ENCODE results near the gene SLC25A39. TPM values are rescaled to one million over a fixed set of nuclear protein-coding genes. Genes with fewer than 3 reads are reported as not detected.

The SLC25A39 gene
- total and polyA plus RNA-seq, 2 of the 13 experiments (the other 11 are each of a cell fraction or from before 2014, with no cell fraction given), result 144 to 151 TPM

DNA sequence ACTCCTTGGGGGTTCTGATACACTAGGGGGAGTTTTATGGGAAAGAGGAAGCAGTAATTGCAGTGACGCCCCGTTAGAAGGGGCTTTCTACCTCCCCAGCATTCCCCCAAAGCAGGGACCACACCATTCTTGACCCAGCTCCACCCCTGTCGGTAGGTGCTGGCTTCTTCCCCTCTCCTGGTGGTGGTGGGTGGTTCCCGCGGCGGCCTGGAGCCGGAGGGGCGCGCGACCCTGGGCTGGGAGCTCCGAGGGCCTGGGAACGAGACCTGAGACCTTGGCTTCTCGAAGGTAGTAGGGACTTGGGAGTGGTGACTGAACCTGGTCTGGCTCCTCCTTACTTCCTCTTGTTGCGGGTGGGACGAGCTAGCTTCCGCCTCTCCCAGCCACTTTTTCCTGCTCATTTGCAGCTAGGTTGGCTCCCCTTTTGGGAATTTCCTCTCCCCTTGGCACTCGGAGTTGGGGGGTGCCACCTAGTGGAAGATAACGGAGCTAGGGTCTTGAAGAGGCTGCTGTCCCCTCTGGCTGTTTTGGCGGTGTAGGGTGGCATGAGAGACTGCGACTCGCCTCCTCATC, 20.9 kb upstream of the SLC25A39 start (continued):
- TF ChIP-seq ZBTB7B (CRISPR knock-in tag; IDR thresholded peaks at IDR 0.05) (peak; percentile 63), ZNF446 (CRISPR knock-in tag; IDR thresholded peaks at IDR 0.05) (peak; percentile 67; the same call in 1 of the 2 replicates), ZNF564 (CRISPR knock-in tag; IDR thresholded peaks at IDR 0.05) (0 out of 2 replicates have a peak, but pooled peaks have one; percentile 31), ZNF563 (CRISPR knock-in tag; IDR thresholded peaks at IDR 0.05) (peak; percentile 80), DMAP1 (CRISPR knock-in tag; IDR thresholded peaks at IDR 0.05) (no peak), AHR (CRISPR knock-in tag; IDR thresholded peaks at IDR 0.05) (no peak), SP5 (CRISPR knock-in tag; IDR thresholded peaks at IDR 0.05; ENCODE audit: borderline replicate concordance, low read depth) (0 out of 2 replicates have a peak, but pooled peaks have one; percentile 23), U2AF2 (IDR thresholded peaks at IDR 0.05; ENCODE audit: low read depth, low read length) (no peak), ZSCAN31 (CRISPR knock-in tag; IDR thresholded peaks at IDR 0.05; ENCODE audit: low read depth) (0 out of 2 replicates have a peak, but pooled peaks have one; percentile 20), ELF3 (CRISPR knock-in tag; IDR thresholded peaks at IDR 0.05) (peak; percentile 63), GABPB1 (CRISPR knock-in tag; IDR thresholded peaks at IDR 0.05) (no peak), SRY (CRISPR knock-in tag; IDR thresholded peaks at IDR 0.05) (no peak), NFKB2 (CRISPR knock-in tag; IDR thresholded peaks at IDR 0.05; ENCODE audit: borderline replicate concordance) (0 out of 2 replicates have a peak, but pooled peaks have one; percentile 2), ZNF331 (CRISPR knock-in tag; IDR thresholded peaks at IDR 0.05) (0 out of 2 replicates have a peak, but pooled peaks have one; percentile 16), CREM (IDR thresholded peaks at IDR 0.05) (0 out of 2 replicates have a peak, but pooled peaks have one; percentile 2), CREM (CRISPR knock-in tag; IDR thresholded peaks at IDR 0.05) (no peak), KDM2A (CRISPR knock-in tag; IDR thresholded peaks at IDR 0.05; ENCODE audit: borderline replicate concordance, low read depth) (no peak), ARHGAP35 (CRISPR knock-in tag; IDR thresholded peaks at IDR 0.05; ENCODE audit: borderline replicate concordance) (no peak), ZNF225 (CRISPR knock-in tag; IDR thresholded peaks at IDR 0.05) (0 out of 2 replicates have a peak, but pooled peaks have one; percentile 48)
- TF ChIP-seq, protein P1, sequence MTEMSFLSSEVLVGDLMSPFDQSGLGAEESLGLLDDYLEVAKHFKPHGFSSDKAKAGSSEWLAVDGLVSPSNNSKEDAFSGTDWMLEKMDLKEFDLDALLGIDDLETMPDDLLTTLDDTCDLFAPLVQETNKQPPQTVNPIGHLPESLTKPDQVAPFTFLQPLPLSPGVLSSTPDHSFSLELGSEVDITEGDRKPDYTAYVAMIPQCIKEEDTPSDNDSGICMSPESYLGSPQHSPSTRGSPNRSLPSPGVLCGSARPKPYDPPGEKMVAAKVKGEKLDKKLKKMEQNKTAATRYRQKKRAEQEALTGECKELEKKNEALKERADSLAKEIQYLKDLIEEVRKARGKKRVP (CRISPR knock-in tag; IDR thresholded peaks at IDR 0.05), result 0 out of 4 replicates have a peak, but pooled peaks of 1 of the 2 experiments have one; percentile 8
- TF ChIP-seq, protein P2, sequence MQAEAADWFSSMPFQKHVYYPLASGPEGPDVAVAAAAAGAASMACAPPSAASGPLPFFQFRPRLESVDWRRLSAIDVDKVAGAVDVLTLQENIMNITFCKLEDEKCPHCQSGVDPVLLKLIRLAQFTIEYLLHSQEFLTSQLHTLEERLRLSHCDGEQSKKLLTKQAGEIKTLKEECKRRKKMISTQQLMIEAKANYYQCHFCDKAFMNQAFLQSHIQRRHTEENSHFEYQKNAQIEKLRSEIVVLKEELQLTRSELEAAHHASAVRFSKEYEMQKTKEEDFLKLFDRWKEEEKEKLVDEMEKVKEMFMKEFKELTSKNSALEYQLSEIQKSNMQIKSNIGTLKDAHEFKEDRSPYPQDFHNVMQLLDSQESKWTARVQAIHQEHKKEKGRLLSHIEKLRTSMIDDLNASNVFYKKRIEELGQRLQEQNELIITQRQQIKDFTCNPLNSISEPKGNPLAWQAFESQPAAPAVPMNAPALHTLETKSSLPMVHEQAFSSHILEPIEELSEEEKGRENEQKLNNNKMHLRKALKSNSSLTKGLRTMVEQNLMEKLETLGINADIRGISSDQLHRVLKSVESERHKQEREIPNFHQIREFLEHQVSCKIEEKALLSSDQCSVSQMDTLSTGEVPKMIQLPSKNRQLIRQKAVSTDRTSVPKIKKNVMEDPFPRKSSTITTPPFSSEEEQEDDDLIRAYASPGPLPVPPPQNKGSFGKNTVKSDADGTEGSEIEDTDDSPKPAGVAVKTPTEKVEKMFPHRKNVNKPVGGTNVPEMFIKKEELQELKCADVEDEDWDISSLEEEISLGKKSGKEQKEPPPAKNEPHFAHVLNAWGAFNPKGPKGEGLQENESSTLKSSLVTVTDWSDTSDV (CRISPR knock-in tag; IDR thresholded peaks at IDR 0.05), result no peak
- TF ChIP-seq, protein P3, sequence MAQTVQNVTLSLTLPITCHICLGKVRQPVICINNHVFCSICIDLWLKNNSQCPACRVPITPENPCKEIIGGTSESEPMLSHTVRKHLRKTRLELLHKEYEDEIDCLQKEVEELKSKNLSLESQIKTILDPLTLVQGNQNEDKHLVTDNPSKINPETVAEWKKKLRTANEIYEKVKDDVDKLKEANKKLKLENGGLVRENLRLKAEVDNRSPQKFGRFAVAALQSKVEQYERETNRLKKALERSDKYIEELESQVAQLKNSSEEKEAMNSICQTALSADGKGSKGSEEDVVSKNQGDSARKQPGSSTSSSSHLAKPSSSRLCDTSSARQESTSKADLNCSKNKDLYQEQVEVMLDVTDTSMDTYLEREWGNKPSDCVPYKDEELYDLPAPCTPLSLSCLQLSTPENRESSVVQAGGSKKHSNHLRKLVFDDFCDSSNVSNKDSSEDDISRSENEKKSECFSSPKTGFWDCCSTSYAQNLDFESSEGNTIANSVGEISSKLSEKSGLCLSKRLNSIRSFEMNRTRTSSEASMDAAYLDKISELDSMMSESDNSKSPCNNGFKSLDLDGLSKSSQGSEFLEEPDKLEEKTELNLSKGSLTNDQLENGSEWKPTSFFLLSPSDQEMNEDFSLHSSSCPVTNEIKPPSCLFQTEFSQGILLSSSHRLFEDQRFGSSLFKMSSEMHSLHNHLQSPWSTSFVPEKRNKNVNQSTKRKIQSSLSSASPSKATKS (CRISPR knock-in tag; IDR thresholded peaks at IDR 0.05), result 0 out of 2 replicates have a peak, but pooled peaks have one; percentile 2
